ENCODE results near the gene ZNF740.

ZNF740 gene

GRCh38 chr12:53224061-53224896 lies 43.8 kb downstream of the ZNF740 start (continued):
- no peak for TF ChIP-seq ZNF704 (tag by site-specific recombination; IDR thresholded peaks at IDR 0.05)
- TF ChIP-seq AEBP2 (tag by site-specific recombination; IDR thresholded peaks at IDR 0.05; ENCODE audit: borderline replicate concordance): no peak
- TF ChIP-seq SP3 (tag by site-specific recombination; IDR thresholded peaks at IDR 0.05): peak; percentile 71
- TF ChIP-seq ZNF692 (tag by site-specific recombination; IDR thresholded peaks at IDR 0.05): no peak
- TF ChIP-seq ZNF585B (tag by site-specific recombination; IDR thresholded peaks at IDR 0.05): no peak

GRCh38 chr12:53224897-53225634 lies 44.5 kb downstream of the ZNF740 start:
- Histone ChIP-seq H3K4me1 (ENCODE audit: control insufficient read depth, insufficient read depth, low read length) (peaks cover 4% of the 10 kb centered on the region), H3K4me3 (ENCODE audit: low read depth, low read length) (no peak overlapping the region), H3K27ac (ENCODE audit: extremely low read depth, low read depth, low read length) (no peak overlapping the region), H3K36me3 (ENCODE audit: control insufficient read depth in 2 of 2, insufficient read depth in 1 of 2, low read length in 2 of 2) (no peaks in the 10 kb centered on the region), H3K9me3 (ENCODE audit: control insufficient read depth, insufficient read depth, low read depth, low read length) (no peaks in the 10 kb centered on the region)
- TF ChIP-seq ZNF341 (tag by site-specific recombination; IDR thresholded peaks at IDR 0.05; ENCODE audit: low read depth) (peak; percentile 2), ZBTB49 (tag by site-specific recombination; IDR thresholded peaks at IDR 0.05; ENCODE audit: low read depth) (no peak)
- ChIA-PET POLR2A (interaction anchor here (0.6 to 1.0 kb wide), 3 partner anchors 10 to 901 kb away, joined by 3 to 5 read pairs (median 4); no protein-coding TSS in a partner anchor), CTCF (interaction anchor here (0.6 to 1.3 kb wide), 5 partner anchors 9 to 61 kb away, joined by 3 read pairs; no protein-coding TSS in a partner anchor)

- H3K27ac ChIP-seq (ENCODE audit: extremely low read depth, low read depth, low read length): no peak overlapping the region
- H3K36me3 ChIP-seq (ENCODE audit: control insufficient read depth in 2 of 2, insufficient read depth in 1 of 2, low read length in 2 of 2): no peaks in the 10 kb centered on the region
- H3K4me1 ChIP-seq (ENCODE audit: control insufficient read depth, insufficient read depth, low read length): peaks cover 4% of the 10 kb centered on the region
- H3K9me3 ChIP-seq (ENCODE audit: control insufficient read depth, insufficient read depth, low read depth, low read length): no peaks in the 10 kb centered on the region
- CTCF ChIA-PET: interaction anchor here (0.6 to 1.3 kb wide), 6 partner anchors 8 to 160 kb away, joined by 3 read pairs; no protein-coding TSS in a partner anchor
- H3K4me3 ChIP-seq (ENCODE audit: low read depth, low read length): no peak overlapping the region
- POLR2A ChIA-PET: interaction anchor here (1.0 kb wide), 1 partner anchor 11 kb away, joined by 5 read pairs; no protein-coding TSS in a partner anchor
- no peak for TF ChIP-seq HOXC10 (CRISPR knock-in tag; IDR thresholded peaks at IDR 0.05)
- TF ChIP-seq BCL6B (tag by site-specific recombination; IDR thresholded peaks at IDR 0.05): no peak
- no peak for TF ChIP-seq ZBTB11 (tag by site-specific recombination; conservative IDR thresholded peaks at IDR 0.05; ENCODE audit: low read depth)
- TF ChIP-seq ZNF112 (tag by site-specific recombination; IDR thresholded peaks at IDR 0.05): no peak
- TF ChIP-seq ZNF311 (tag by site-specific recombination; IDR thresholded peaks at IDR 0.05; ENCODE audit: borderline replicate concordance): no peak
- 0 out of 2 replicates have a peak, but pooled peaks have one; percentile 11 for TF ChIP-seq ZNF366 (tag by site-specific recombination; conservative IDR thresholded peaks at IDR 0.05)
Measured at GRCh38 chr12:53225635-53226424, 45.3 kb downstream of the ZNF740 start.
